Measurements from ENCODE around the gene GCK. TPM values are rescaled to one million over a fixed set of nuclear protein-coding genes. Genes with fewer than 3 reads are reported as not detected.
A peak's percentile ranks its signal among the peaks of the same experiment; 100 is the strongest.

The GCK gene
- total and polyA plus RNA-seq, 2 of the 13 experiments (the other 11 are each of a cell fraction or from before 2014, with no cell fraction given): not detected

- TF ChIP-seq GPBP1L1 (CRISPR knock-in tag; IDR thresholded peaks at IDR 0.05): no peak
- no peak for TF ChIP-seq HBP1 (CRISPR knock-in tag; IDR thresholded peaks at IDR 0.05; ENCODE audit: low read depth)
- TF ChIP-seq IRF2 (CRISPR knock-in tag; IDR thresholded peaks at IDR 0.05): 0 out of 2 replicates have a peak, but pooled peaks have one; percentile 28
- TF ChIP-seq CHD2 (IDR thresholded peaks at IDR 0.05; ENCODE audit: low read depth, low read length): no peak
- no peak for TF ChIP-seq RAD21 (CRISPR knock-in tag; IDR thresholded peaks at IDR 0.05)
- no peak for TF ChIP-seq ZBTB7B (CRISPR knock-in tag; IDR thresholded peaks at IDR 0.05)
- no peak for TF ChIP-seq KDM6A (CRISPR knock-in tag; IDR thresholded peaks at IDR 0.05; ENCODE audit: low read depth)
- no peak for TF ChIP-seq ZNF326 (CRISPR knock-in tag; IDR thresholded peaks at IDR 0.05; ENCODE audit: borderline replicate concordance)
- peak; percentile 52; the same call in 1 of the 2 replicates for TF ChIP-seq SP140L (CRISPR knock-in tag; IDR thresholded peaks at IDR 0.05; ENCODE audit: borderline replicate concordance)
- peak; percentile 87; the same call in 1 of the 2 replicates for TF ChIP-seq SETDB1 (CRISPR knock-in tag; IDR thresholded peaks at IDR 0.05; ENCODE audit: borderline replicate concordance)
- TF ChIP-seq TEAD2 (CRISPR knock-in tag; IDR thresholded peaks at IDR 0.05): peak; percentile 95
- no peak for TF ChIP-seq ZNF382 (CRISPR knock-in tag; IDR thresholded peaks at IDR 0.05; ENCODE audit: borderline replicate concordance)
- TF ChIP-seq MLX (CRISPR knock-in tag; IDR thresholded peaks at IDR 0.05): no peak
- peak; percentile 94 for TF ChIP-seq DZIP1 (CRISPR knock-in tag; IDR thresholded peaks at IDR 0.05)
- TF ChIP-seq SOX6 (IDR thresholded peaks at IDR 0.05): no peak
- no peak for TF ChIP-seq SOX6 (CRISPR knock-in tag; IDR thresholded peaks at IDR 0.05)
- TF ChIP-seq TMF1 (CRISPR knock-in tag; IDR thresholded peaks at IDR 0.05; ENCODE audit: low read depth): 0 out of 2 replicates have a peak, but pooled peaks have one; percentile 47
- peak; percentile 94 for TF ChIP-seq RNF2 (conservative IDR thresholded peaks at IDR 0.05; ENCODE audit: low read depth)
- TF ChIP-seq ZSCAN31 (CRISPR knock-in tag; IDR thresholded peaks at IDR 0.05; ENCODE audit: low read depth): peak; percentile 32; the same call in 1 of the 2 replicates
- TF ChIP-seq ZNF720 (CRISPR knock-in tag; IDR thresholded peaks at IDR 0.05): no peak
- TF ChIP-seq SATB2 (CRISPR knock-in tag; IDR thresholded peaks at IDR 0.05): peak; percentile 91
- TF ChIP-seq ZGPAT (CRISPR knock-in tag; IDR thresholded peaks at IDR 0.05): 0 out of 2 replicates have a peak, but pooled peaks have one; percentile 49
- TF ChIP-seq ZNF18 (CRISPR knock-in tag; IDR thresholded peaks at IDR 0.05; ENCODE audit: insufficient replicate concordance): peak; percentile 84
These were observed 32.1 kb upstream of the GCK start (continued) for GRCh38 chr7:44221231-44221791.

Measured in HepG2 (cell line).